Fibroblast of mammary gland (primary cell): ENCODE results near the gene OPTC.

Experiments
- DNase-seq: peaks from one replicate; pipeline ENCODE4 v3.0.0-alpha.2; 2010; ENCODE audit warnings: low read depth
- H3K4me3 ChIP-seq: 2 replicates; pipeline ENCODE4 v1.5.1; 2011; ENCODE audit warnings: low read depth, mild to moderate bottlenecking, low read length, moderate library complexity; ENCODE audit not compliant: control insufficient read depth
- TF ChIP-seq, protein P1 (sequence below): conservative IDR thresholded peaks from 2 replicates; pipeline ENCODE4 v1.5.1; 2011; ENCODE audit warnings: low read depth, low read length, inconsistent platforms; ENCODE audit not compliant: control insufficient read depth, insufficient read depth

The OPTC gene

DNA sequence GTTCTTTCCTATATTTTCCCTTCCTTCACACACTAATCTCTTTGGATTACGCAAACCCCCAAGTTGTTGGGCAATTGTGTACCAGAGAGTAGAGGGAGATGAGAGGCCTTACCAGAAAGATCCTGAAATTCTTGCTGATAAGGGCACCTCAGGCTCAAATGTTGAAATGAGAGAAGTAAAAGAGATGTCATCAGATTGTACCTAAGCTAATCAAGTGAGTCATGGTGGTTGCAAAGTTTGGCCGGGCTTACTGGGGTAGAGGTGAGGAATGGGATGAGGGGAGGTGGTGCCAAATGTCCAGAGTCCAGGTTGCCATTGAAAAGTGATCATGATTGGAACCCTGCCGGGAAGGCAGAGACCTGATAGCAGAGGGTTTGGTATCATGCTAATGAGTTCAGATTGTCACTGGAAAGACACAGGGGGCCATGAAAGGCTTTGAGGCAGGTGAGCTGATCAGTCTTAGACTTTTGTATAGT lies 43.1 kb downstream of the OPTC start:
- peak; percentile 77 for DNase-seq
- H3K4me3 ChIP-seq = no peak overlapping the region
- TF ChIP-seq, protein P1, sequence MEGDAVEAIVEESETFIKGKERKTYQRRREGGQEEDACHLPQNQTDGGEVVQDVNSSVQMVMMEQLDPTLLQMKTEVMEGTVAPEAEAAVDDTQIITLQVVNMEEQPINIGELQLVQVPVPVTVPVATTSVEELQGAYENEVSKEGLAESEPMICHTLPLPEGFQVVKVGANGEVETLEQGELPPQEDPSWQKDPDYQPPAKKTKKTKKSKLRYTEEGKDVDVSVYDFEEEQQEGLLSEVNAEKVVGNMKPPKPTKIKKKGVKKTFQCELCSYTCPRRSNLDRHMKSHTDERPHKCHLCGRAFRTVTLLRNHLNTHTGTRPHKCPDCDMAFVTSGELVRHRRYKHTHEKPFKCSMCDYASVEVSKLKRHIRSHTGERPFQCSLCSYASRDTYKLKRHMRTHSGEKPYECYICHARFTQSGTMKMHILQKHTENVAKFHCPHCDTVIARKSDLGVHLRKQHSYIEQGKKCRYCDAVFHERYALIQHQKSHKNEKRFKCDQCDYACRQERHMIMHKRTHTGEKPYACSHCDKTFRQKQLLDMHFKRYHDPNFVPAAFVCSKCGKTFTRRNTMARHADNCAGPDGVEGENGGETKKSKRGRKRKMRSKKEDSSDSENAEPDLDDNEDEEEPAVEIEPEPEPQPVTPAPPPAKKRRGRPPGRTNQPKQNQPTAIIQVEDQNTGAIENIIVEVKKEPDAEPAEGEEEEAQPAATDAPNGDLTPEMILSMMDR = no peak

DNA sequence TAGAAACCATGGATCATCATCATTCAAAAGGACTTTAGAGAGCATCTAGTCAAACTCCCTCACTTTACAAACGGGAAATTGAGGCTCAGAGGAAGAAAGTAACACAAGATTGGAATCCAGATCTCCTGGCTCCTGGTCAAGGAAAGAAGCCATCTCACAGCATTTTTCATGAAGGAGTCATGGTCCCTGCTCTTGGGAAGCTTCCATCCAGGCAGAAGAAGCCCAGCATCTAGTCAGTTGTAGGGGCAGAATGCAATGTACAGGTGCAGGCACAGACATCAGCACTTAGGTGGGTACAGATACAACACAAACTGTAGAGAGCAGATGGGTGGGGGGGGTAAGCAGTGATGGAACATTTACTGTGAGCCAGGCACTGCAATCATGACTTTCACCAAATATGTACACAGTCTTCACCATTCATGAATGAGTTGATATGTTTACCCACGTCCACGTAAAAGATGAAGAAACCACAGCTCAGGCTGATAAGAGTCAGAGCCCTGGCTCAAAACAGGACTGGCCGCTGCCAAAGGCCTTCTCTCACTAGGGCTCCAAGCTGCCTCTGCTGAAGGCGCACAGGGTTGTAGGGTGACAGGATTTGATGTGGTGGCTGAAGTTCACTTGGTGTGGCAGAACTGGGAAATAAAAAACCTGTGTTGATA lies 44.0 kb downstream of the OPTC start:
- DNase-seq = peak; percentile 41
- TF ChIP-seq, protein P1 = no peak
- no peak overlapping the region for H3K4me3 ChIP-seq

DNA sequence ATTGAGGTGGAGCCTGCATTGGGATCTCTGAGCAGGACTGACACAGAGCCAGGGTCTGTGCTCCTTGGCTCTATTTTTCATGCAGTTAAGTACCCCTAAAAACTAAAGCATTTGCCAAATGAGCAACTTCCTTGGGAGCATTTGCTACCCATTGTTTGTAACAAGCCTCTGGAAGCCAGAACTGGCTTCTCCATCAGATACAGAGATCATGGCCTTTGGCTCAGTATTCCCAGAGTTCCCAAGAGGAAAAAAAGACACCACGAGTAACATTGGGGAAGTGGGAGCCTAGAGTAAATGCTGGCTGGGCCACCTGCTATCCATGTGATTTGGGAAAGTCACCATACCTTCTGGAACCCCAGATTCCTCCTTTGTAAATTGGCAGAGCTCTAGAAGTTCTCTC lies 44.8 kb downstream of the OPTC start:
- TF ChIP-seq, protein P1 = no peak
- H3K4me3 ChIP-seq = no peak overlapping the region
- no peak for DNase-seq

DNA sequence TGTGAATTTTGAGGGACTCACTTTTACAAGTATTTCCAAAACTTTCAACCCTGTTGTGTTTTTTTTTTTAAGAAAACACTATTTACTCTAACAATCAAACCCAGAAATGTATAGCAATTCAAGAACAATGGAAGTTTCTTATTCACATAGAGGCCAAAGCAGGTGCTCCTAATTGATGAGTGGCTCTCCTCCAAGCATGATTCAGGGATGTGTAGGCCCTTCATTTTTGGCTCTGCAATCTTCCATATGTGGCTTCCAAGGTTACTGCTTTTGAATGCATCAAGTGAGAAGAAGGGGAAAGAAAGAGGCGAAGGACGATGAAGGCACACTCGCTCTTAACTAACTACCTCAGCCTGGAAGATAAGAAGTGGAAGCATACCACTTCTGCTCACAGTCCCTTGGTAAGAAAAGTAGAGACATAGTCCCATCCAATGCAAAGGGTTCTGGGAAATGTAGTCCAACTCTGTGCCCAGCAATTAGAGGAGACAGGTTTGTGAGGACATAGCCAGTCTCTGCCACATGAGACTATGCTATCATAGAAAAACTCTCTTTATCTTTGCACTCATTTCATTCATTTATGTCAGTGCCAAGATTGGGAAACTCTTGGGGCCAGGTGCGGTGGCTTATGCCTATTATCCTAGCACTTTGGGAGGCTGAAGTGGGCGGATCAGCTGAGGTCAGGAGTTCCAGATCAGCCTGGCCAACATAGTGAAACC lies 46.0 kb downstream of the OPTC start:
- no peak overlapping the region for H3K4me3 ChIP-seq
- DNase-seq = peak; percentile 70
- TF ChIP-seq, protein P1 = no peak

DNA sequence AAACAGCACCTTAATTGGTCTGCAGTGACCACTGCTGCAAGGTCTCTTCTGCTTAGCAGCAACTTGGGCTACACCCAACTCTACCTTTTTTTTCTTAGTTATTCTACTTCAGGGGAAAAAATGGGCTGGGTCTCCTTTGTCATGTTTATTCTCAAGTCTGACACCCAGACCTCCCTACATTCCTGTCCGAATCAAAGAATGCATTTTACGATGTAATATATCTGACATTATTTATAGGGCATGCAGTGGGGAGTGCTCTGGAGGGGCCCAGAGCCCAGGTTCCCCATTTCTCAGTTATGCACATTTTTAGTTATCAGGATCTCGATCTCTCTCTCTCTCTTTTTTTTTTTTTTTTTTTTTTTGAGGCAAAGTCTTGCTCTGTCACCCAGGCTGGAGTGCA lies 50.5 kb downstream of the OPTC start:
- TF ChIP-seq, protein P1 = no peak

DNA sequence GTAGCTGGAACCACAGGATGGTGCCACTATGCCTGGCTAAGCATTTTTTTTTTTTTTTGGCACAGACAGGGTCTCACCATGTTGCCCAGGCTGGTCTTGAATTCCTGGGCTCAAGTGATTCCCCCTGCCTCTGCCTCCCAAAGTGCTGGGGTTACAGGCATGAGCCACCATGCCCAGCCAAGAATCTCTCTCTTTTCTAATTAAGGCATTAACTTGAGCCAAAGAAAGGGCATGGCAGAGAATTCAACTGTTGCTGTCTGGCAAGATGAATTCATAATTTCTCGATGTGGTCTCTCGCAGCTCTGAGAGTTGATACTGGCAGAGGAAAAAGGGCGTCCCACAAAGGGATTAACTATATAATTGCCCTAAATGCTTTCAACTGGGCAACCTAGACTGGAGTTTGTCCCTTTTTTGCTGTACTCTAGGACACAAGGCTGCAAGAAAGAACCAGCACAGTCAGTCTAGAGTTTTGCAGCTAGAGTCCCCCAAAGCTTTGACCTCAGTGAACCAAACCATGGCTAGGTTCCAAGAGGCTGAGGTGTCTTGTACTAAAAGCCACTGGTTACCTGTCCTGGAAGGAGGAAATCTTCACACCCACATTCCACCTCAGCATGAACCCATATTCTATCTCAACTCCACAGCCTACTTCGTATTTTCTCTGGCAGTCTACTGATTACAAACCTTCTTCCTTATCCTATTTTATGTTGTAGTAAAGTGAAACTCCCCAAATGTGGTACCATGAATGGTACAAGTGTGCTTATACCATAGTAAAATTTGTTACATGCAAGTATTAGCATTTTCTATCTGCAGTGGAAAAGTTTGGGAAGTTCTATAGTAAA lies 51.2 kb downstream of the OPTC start:
- TF ChIP-seq, protein P1 = no peak
- no peak overlapping the region for H3K4me3 ChIP-seq
- no peak for DNase-seq

More for the DNA sequence above, 50.5 kb downstream of the OPTC start:
- no peak for DNase-seq
- H3K4me3 ChIP-seq = no peak overlapping the region
